ENCODE results near the gene PTPRK.

GRCh38 chr6:128144320-128144719 lies 376.1 kb downstream of the PTPRK start:
- TF ChIP-seq TSHZ2 (CRISPR knock-in tag; IDR thresholded peaks at IDR 0.05) = no peak
- TF ChIP-seq ARNTL (CRISPR knock-in tag; IDR thresholded peaks at IDR 0.05; ENCODE audit: borderline replicate concordance, low read depth) = no peak
- TF ChIP-seq ESRRG (CRISPR knock-in tag; IDR thresholded peaks at IDR 0.05) = no peak
- no peak for TF ChIP-seq GLIS3 (CRISPR knock-in tag; IDR thresholded peaks at IDR 0.05)
- no peak for TF ChIP-seq PATZ1 (CRISPR knock-in tag; IDR thresholded peaks at IDR 0.05; ENCODE audit: borderline replicate concordance)
- no peak for TF ChIP-seq ISL1 (CRISPR knock-in tag; IDR thresholded peaks at IDR 0.05)
- TF ChIP-seq TCF4 (CRISPR knock-in tag; IDR thresholded peaks at IDR 0.05; ENCODE audit: borderline replicate concordance) = no peak
- no peak for TF ChIP-seq CSRNP3 (CRISPR knock-in tag; IDR thresholded peaks at IDR 0.05)

Measured in SK-N-SH treated with all-trans-retinoic acid at 6 μM for 48 hours (cell line).